Activated CD4-positive, alpha-beta T cell treated with anti-CD3 and anti-CD28 coated beads, Interleukin-2, Interleukin-4, amounts not matched to agents 100 ng/mL and 50 ng/mL, durations not matched to agents 16 hours and 8 hours (primary cell): Measurements from ENCODE around the gene GBGT1.

ENCODE experiments used
- DNase-seq: peaks from one replicate; pipeline ENCODE4 v3.0.0-alpha.2; 2020; ENCODE audit warnings: low spot score

The GBGT1 gene

DNA sequence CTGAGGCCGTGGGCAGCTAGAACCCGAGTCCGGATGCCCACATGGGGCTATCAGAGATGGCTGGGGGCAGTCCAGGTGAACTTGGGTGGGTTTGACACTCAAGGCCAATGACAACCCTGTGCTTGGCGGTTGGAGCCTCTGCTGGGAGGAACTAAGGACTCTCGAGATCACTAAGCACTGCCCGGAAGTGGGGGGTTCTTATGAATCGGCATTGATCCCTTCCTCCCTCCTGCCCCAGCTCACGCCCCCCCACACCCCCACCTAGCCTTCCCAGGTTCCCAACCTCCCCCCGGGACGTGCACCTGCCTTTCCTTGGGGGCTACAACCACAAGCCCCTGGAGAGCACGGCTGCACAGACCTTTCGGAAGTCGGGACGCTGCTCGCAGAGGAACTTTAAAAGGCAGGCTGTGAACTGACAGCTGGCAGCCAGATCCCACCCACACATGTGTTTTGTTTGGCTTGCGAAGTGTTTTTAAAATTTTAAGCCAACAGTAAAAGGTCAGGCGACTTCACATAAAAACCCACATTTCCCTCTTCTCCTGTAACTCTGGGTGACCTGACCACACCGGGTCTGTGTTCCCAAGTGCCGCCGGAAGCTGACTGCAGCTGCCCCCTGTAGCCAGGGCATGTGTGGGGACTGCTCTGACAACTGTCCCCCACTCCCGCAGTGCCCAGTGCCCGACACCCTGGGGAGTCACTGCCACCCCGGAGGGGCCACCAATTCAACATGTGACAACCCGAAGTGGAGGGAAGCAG lies 37.6 kb downstream of the GBGT1 start:
- no peak for DNase-seq

DNA sequence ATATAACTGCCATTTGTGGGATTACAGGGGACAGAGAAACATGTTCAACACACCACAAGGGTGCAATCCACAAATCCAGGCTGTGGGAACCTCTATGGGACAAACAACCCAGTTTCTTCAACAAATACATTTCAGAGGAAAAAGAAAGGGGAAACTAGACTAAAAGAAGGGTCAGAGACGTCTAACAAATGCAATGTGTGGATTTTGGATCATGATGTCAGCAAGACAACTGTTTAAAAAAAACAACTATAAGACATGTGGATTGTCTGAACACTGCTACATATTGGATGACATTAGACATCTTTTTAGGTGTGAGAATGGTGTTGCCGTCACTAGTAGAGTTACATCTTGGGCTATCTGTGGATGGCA lies 38.8 kb downstream of the GBGT1 start:
- no peak for DNase-seq

DNA sequence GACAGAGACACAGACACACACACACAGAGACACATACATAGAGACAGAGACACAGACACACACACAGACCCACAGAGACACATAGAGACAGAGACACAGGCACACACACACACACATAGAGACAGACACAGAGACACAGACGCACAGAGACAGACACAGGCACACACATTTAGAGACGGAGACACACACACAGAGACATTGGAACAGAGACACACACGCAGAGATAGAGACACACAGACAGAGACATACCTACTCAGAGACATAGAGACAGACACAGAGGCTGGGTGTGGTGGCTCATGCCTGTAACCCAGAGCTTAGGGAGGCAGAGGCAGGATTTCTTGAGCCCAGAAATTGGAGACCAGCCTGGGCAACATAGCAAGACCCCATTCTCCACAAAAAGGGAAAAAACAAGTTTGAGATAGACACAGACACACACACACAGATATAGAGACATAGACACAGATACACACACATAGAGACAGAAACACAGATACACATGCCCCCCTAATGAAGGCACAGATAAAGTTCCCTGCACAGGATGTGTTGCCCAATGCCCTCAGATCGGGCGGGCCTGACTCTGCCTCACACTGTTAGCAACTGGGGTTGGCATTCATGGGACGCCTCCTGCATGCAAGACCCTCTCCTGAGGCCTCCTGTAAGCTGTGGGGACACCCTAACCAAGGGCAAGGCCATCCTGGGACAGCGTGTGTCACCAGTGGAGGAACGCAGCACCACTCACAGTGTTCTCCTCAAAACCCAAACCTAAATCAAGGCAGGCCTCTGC lies 39.4 kb downstream of the GBGT1 start:
- DNase-seq, result no peak

DNA sequence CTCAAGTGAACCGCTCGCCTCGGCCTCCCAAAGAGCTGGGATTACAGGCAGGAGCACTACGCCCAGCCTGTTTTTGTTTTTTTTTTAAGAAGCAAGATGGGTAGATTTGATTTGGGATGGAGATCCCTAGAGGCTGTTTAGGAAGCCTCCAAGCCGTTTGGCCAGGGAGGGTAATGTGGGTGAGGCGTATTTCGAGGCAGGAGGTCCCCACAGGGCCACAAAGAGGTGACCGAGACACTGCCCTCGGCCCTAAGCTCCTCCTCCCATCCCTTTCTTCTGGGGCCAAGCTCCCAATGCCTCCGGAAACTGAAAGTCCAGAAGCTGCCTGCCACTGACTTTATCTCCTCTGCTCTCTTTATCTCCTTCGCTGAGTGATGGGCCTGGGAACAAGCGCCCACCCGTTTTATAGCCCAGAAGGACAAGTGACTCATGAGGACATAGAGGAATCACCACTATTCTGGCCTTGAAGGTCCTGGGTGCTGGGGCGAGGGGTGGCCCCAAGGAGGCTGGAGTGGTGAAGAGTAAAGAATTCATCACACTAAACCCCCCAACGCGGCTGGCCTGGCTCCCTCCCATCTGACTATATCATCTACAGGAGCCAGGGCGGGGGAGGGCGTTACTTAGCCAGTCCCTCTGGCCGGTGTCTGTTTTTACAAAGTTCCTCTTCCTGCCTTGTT lies 40.6 kb downstream of the GBGT1 start:
- DNase-seq, result no peak

DNA sequence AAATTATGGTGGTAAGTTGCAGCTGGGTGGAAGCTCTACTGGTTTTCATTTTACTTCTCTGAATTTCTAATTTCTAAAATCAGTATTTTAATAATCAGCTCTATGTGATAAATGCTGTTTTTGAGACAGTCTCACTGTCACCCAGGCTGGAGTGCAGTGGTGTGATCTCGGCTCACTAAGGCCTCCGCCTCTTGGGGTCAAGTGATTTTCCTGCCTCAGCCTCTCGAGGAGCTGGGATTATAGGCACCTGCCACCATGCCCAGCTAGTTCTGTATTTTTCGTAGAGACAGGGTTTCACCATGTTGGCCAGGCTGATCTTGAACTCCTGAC lies 41.1 kb downstream of the GBGT1 start:
- DNase-seq, result no peak

DNA sequence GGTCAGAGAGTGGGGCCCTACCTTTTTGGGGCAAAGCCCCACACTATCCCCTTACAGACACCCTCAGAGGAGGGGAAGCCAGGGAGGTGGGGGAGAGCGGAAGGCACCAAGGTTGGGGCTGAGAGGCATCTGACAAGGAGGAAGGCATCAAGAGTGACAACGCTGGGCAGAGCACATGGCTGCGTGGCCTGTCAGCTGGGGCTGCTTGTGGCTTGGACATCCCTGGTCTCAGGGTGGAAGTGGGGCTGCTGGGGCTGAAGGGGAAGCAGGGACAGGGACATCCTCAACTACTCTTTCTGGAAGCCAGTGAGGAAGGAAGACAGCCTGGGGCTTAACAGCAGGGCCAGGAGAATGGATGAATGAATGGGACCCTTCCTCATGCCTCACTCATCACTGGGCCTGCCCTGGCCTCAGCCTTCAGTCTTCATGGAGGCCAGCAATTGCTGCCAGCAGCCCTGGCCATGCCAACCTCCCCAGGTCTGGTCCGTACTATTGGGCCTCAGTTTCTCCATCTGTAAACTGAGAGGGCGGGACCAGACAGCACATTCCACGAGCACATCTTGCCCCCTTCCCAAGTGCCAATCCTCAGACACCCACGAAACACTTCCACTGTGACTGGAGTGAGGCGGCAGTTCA lies 41.7 kb downstream of the GBGT1 start:
- DNase-seq, result no peak

DNA sequence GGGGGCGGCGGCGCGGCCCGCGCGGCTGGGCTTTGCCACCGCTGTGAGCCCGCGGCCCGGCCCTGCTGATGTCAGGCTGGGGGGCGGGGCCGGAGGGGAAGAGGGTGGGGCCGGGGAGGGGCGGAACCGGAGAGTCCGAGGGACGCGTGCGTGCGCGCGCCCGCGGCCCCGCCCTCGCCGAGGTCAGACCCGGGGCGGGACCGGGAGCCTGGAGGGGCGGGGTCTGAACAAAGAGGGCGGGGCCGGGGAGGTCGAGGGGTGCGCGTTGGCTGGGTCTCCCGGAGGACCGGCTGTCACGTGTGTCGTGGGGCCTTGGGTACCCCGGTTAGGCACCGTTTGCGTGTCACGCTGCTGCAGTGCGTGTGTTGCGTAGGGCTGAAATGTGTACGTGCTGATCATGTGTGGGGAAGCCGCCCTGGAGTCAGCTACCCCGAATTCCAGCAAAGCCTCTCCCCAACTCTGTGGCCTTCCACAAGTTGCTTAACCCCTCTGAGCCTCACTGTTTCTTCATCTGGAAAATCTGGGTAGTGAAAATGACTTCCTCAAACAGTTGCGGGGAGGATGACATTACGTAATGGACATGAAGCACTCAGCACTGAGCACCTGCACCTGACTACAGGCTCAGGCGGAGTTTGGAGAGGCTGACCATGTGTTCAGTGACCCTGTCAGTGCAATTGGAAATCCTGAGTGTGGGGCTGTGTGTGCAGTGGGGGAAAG lies 42.4 kb downstream of the GBGT1 start, which contains the start of gene RALGDS:
TSS of gene RALGDS (minus strand) at position 43 of the 717 bp plus-strand sequence. CDS start 86 bp downstream, outside the sequence.
- DNase-seq, result peak; percentile 89

DNA sequence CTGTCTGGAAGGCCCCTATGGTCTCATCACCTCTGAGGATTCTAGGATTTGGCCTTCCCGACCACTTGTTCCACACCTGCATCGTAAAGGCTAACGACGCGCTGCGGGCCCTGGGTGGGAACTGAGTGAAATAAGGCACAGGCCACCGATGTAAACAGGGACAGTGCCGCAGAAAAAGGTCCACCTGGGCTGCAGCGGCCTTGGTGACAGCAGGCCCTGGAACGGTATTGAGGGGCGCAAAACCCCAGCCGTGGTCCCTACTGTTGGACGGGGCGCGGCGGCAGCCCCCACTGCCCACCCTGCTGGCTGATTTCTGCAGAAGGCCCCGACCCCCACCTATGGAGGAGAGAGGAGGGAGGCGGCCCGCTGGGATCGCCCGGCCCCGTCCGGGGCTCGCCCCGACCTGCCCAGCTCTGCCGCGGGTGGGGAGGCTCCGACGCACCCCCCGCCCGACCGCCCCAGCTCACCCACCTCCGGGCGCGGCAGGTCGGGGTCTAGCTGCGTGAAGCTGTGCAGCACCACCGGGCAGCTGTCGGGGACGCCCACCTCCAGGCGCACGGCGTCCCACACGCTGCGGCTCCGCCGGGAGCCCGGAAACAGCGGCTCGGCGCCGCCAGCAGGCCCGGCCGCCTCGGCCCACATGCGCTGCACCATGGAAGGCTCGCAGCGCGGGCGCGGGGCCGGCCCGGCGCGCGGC lies 43.1 kb downstream of the GBGT1 start:
- DNase-seq, result no peak

DNA sequence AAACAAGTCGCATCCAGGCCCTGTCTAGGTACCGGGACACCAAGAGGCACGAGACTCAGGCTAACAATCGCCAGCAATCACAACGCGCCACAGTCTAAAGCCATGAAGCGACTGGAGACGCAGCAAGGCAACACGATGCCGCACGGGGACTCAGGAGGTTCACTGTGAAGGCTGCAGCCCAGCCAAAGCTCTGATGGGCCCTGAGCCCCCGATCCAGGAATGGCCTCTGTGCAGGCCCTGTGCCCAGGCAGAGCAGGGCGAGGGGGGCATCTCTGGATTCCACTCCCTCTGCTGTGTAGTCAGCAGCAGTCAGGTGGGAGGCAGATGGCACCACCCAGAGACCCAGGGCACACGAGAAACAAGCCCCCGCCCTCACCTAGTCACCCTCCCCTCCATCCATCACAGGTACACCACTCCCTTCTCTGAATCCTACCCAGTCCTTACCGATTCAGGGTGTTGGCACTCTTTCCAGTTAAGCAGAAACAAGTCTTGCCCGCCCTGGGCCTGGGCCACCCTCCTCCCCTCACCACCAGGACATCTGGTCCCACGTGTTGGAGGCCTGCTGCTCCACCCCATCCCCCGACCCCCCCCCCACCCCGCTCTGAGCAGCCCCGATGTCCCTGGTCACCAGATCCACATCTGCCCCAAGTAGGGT lies 43.7 kb downstream of the GBGT1 start:
- no peak for DNase-seq

DNA sequence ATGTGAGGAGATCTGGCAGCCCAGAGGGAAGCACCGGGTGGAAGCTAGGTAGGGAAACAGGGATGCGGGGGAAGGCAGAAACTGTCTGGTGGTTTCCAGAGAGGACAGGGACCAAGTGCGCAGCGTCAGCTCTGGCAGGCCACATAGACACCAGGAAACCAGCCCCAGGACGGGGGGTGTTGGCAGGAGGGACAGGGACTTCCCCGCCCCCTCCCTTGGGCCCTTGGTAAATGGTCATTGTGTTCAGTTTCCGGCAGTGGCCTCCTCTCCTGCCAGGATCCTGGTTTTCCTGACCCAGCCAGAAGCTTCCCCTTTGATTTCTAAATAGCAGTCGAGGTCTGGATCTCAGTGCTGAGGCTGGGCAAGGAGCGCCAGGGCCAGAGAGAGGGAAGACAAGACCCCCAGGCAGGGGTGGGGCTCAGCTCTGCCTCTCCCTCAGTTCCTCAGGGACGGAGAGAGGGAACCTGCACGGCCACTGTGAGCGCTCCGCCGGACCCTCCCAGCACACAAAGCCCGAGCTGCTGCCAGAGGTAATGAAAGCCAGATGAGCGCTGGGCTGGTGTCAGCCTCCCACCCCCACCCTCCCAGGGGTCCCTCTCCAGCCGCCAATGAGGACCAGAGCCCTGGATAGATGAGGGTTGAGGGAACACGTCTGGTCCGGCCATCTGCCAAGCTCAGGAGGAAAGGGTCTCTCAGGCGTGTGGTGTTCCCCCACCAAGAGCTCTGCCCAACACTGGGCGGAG lies 44.4 kb downstream of the GBGT1 start:
- no peak for DNase-seq

DNA sequence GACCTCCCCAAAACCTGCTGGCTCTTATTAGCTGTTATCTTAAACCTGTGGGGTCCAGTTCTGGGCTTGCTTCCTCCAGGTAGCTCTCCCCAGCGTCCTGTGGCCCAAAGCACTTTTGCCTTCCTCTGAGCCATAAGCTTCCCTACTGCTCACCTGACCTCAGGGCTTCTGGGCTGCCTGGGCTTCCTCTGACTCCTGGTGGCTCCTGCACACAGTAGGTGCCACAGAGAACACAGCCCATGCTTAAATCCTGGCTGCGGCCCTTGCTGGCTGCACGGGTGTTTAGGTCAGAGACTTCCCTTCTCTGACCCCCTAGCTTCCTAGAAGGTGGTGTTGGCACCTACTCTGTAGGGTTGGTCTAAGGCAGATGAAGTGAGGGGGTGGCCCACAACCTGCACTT lies 45.1 kb downstream of the GBGT1 start:
- no peak for DNase-seq

DNA sequence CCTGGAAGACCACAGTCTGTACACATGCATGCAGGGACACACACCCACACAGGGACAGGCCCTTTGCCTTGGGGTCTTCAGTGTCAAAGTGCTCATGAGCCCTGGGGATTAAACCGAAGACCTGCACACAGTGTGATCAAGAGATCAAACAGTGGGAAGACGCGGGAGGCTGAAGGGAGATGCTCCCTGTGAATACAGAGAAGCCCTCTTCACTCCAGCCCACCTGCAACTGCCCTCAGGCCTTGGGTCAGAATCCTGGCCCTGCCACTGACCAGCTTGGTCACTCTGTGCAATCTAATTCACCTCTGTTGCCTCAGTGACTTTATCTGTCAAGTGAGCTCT lies 45.6 kb downstream of the GBGT1 start:
- no peak for DNase-seq

DNA sequence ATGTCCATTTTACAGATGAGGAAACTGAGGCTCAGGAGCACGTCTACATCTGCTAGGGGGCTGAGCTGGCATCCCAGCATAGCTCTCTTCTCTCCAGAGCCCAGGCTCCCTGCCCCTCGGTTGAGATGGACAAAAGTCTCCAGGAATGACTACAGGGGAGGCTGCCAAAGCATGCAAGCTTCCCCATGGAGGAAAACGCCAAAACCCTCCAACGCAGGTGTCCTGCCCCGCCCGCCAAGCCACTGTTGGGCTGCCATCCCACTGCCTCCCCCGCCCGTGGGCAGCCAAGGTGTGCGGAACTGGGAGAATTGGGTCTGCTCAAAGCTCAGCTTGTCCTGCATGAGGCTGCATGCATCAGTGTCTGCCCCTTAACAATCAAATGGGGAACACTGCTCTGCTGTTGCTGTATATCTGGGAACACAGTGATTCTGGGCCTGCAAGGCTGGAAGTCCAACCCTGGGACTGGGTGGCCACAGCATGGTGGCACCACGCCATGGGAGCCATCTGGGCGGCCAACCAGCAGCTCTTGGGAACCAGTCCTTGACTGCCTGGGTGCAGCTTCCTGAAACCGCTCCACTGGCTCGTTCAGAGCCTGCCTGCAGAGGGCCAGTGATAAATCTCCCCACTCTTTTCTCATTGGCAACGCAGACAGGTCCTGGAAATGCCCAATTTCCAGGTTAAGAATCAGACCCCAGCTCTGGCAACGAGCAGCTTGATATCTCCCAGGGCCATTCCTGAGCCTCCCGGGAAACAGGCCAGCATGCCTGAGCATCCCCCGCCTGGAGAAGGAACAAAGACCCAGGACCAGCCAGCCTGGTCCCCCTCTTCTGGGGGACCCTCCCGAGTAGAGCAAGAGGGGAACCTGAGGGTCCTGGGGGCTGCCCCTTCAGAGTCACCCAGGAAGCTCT lies 46.2 kb downstream of the GBGT1 start:
- DNase-seq, result no peak

DNA sequence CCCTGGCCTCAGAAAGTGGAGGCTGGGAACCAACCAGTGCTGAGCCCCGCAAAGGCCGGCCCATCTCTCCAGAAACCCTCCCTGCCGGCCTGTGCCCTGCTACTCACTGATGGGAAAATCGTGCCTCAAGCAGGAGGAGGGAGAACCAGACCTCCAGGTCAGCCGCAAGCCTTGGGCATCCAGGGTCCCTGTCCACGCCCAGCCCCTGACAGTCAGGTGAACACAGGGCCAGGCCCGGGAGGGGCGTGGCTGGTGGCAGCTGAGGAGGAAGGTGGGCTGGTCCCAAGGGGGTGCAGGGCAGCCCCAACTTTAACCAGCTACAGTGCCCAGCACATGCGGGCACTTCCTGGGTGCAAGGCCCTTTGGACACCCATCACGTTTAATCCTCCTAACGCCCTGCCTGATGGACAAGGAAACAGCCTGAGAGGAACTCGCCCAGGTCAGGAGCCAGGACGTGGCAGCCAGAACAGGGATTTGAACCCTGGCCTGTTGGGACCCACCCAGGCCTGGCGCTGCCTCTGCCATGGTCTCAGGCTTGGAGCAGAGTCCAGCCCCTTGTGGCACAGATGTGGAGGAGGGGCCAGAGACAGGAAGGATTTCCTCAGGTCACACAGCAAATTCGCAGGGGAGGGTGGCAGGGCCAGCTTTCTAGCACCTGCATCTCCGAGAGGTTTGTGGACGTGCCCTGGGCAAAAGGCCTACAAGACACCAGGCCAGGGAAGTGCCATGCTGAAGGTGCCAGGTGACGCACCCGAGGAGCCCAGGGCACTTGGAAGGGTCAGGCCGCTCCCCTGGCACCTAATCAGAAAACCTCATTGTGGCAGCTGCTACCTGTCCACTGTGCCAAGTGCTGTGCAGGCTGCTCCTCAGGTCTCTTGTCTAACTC lies 47.1 kb downstream of the GBGT1 start:
- DNase-seq, result no peak

DNA sequence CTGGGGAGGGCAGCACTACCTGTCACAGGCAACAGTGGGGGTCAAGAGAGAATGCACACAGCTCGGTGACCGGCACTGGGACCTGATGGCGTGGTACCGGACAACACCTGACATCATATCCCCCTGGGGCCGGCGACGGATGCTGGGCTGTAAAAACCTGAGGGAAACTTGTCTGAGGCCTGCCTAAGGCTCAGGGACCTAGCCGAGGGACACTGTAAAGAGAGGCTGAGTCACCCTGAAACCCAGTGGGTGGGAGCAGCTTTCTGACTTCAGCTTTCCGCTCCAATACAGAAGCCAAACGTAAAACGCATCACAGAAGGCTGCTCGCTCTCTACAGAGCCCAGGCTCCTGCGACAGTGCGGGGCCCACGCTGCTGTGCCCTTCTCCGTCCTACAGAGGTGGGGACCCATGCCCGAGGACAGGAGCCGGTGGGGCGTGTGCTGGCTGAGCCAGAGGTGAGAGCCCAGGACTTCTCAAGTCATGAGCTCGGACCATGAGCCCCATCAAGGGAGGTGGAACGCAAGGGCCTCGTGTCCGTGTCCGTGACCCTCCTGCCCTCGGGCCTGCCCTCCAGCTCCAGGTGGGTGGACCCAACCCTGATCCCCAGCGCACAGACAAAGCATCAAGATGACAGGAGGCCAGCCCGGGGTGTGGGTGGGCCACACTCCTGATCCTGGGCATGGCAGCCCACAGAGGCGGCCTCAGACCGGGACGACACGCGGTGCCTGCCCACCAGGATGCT lies 47.9 kb downstream of the GBGT1 start:
- DNase-seq, result peak; percentile 89

DNA sequence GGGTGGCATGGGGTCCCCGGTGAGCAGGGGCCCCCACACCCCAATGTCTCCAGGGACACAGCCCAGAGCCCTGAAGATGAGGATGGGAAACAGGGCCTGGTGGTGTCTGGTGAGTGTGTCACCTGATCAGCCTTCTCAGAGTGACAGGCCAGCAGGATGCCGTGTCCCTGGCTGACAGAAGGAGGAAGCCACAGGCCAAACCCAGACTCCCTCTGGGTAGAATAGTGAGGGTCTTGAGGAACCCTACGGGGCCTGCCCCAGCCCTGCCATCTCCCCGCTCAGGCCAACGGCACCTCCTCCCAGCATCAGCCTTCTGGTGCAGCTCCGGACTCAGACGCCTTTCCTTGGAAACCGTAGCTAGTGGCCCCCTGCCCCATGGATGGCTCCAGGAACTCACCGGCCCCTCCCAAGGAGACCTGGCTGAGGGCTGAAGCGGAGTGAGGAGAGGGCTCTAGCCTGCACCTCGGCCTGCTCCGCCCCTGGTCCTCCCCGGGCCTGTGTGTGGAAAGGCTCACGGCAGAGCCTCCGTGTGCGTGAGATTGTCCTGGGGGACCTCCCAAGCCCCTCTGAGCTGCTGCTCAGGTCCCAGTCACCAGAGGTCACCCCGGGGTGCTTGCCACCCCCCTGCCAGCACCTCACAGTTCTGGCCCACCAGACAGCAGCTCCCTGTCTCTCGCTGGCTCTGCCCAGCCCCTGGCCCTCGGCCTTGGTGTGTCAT lies 48.7 kb downstream of the GBGT1 start:
- no peak for DNase-seq
